ENCODE results near the gene PTPRG. TPM values are rescaled to one million over a fixed set of nuclear protein-coding genes. Genes with fewer than 3 reads are reported as not detected.

PTPRG gene
- total RNA-seq, 1 experiment from 2014 or later, result 32.1 TPM

- ChIA-PET POLR2A (no interaction called here), RAD21 (ENCODE audit: low non-redundant PET in 1 of 2, low total read pairs in 2 of 2, uncharacterized antibody in 2 of 2, unreplicated experiment in 2 of 2) (no interaction called here), CTCF (no interaction called here)
- no peaks in the 10 kb centered on the region for H4K20me1 ChIP-seq (ENCODE audit: insufficient read depth)
- H2AFZ ChIP-seq (ENCODE audit: low read depth, low read length, poor library complexity, severe bottlenecking), result no peak overlapping the region
- H3K27me3 ChIP-seq (ENCODE audit: insufficient read depth, low read length), result no peaks in the 10 kb centered on the region
- no peak overlapping the region for H3K27ac ChIP-seq (ENCODE audit: low read depth, low read length)
- H3K9me3 ChIP-seq (ENCODE audit: control insufficient read depth in 1 of 2, insufficient read depth in 1 of 2, low read depth in 1 of 2, low read length in 2 of 2), result no peaks in the 10 kb centered on the region
- H3K9ac ChIP-seq (ENCODE audit: low read length), result no peak overlapping the region
- no TSS peak for BruUV-seq (replicated peaks)
- ATAC-seq, result no peak
- intact Hi-C loops (cut with micrococcal nuclease), result no loop called here
- no peak for DNase-seq (ENCODE audit: low read depth, low spot score)
- H3K4me1 ChIP-seq (ENCODE audit: control insufficient read depth in 1 of 2, insufficient read depth in 2 of 2, low read length in 2 of 2), result peaks cover under 1 to 8% of the 10 kb centered on the region in 2 experiments; a peak in 3 of 4 replicates
- H3K36me3 ChIP-seq (ENCODE audit: control insufficient read depth in 1 of 2, insufficient read depth in 2 of 2, low read length in 2 of 2), result no peaks in the 10 kb centered on the region
- H3K9me2 ChIP-seq (ENCODE audit: insufficient read depth), result no peaks in the 10 kb centered on the region
- H3K79me2 ChIP-seq (ENCODE audit: insufficient read depth, low read length), result peaks cover 11% of the 10 kb centered on the region; the same call in 1 of the 2 replicates
- H3K4me3 ChIP-seq (replicated peaks in 1 of 2; ENCODE audit: low read depth in 1 of 2, low read length in 2 of 2), result no peak overlapping the region
- TF ChIP-seq SRF (IDR thresholded peaks at IDR 0.05; ENCODE audit: low read depth), result no peak
- no peak for TF ChIP-seq SIN3A (IDR thresholded peaks at IDR 0.05; ENCODE audit: low read depth)
- no peak for TF ChIP-seq SP1 (IDR thresholded peaks at IDR 0.05; ENCODE audit: low read depth)
- H3K4me2 ChIP-seq (ENCODE audit: low read length), result no peak overlapping the region
Observed at GRCh38 chr3:61649381-61650170, 88.2 kb downstream of the PTPRG start.

- DNase-seq (ENCODE audit: low read depth, low spot score), result no peak
- POLR2A ChIA-PET, result no interaction called here
- H2AFZ ChIP-seq (ENCODE audit: low read depth, low read length, poor library complexity, severe bottlenecking), result no peak overlapping the region
- no peak overlapping the region for H3K27ac ChIP-seq (ENCODE audit: low read depth, low read length)
- H4K20me1 ChIP-seq (ENCODE audit: insufficient read depth), result no peaks in the 10 kb centered on the region
- H3K4me3 ChIP-seq (replicated peaks in 1 of 2; ENCODE audit: low read depth in 1 of 2, low read length in 2 of 2), result no peak overlapping the region
- H3K9me3 ChIP-seq (ENCODE audit: control insufficient read depth in 1 of 2, insufficient read depth in 1 of 2, low read depth in 1 of 2, low read length in 2 of 2), result no peaks in the 10 kb centered on the region
- RAD21 ChIA-PET (ENCODE audit: low non-redundant PET in 1 of 2, low total read pairs in 2 of 2, uncharacterized antibody in 2 of 2, unreplicated experiment in 2 of 2), result no interaction called here
- no peak for ATAC-seq
- no peak for TF ChIP-seq EZH2phosphoT487 (IDR thresholded peaks at IDR 0.05; ENCODE audit: borderline replicate concordance)
- TF ChIP-seq SRF (IDR thresholded peaks at IDR 0.05; ENCODE audit: low read depth), result no peak
- no peak for TF ChIP-seq REST (IDR thresholded peaks at IDR 0.05; ENCODE audit: low read depth)
- no peak for TF ChIP-seq TCF7L2 (IDR thresholded peaks at IDR 0.05; ENCODE audit: borderline replicate concordance, extremely low read depth, insufficient read depth, insufficient read length)
- H3K4me2 ChIP-seq (ENCODE audit: low read length), result no peak overlapping the region
- H3K36me3 ChIP-seq (ENCODE audit: control insufficient read depth in 1 of 2, insufficient read depth in 2 of 2, low read length in 2 of 2), result no peaks in the 10 kb centered on the region
- intact Hi-C loops (cut with micrococcal nuclease), result no loop called here
- no peaks in the 10 kb centered on the region for H3K9me2 ChIP-seq (ENCODE audit: insufficient read depth)
- peaks cover 10% of the 10 kb centered on the region; the same call in 1 of the 2 replicates for H3K79me2 ChIP-seq (ENCODE audit: insufficient read depth, low read length)
- BruUV-seq (replicated peaks), result no TSS peak
- CTCF ChIA-PET, result no interaction called here
- H3K9ac ChIP-seq (ENCODE audit: low read length), result no peak overlapping the region
- peaks cover 4 to 15% of the 10 kb centered on the region in 2 experiments for H3K4me1 ChIP-seq (ENCODE audit: control insufficient read depth in 1 of 2, insufficient read depth in 2 of 2, low read length in 2 of 2)
- H3K27me3 ChIP-seq (ENCODE audit: insufficient read depth, low read length), result no peaks in the 10 kb centered on the region
Observed at GRCh38 chr3:61650276-61650675, 88.9 kb downstream of the PTPRG start.
